ENCODE measurements around the gene ZNF362. TPM values are rescaled to one million over a fixed set of nuclear protein-coding genes. Genes with fewer than 3 reads are reported as not detected.
A peak's percentile ranks its signal among the peaks of the same experiment; 100 is the strongest.

The ZNF362 gene
- total RNA-seq, 1 donor from 2014 or later, result 69.8 TPM

- DNase-seq, result no peak
- peaks cover 44% of the 10 kb centered on the region for H3K4me1 Mint-ChIP-seq (ENCODE audit: low read depth, unreplicated experiment)
- TF ChIP-seq CTCF (IDR thresholded peaks at IDR 0.05; ENCODE audit: partially characterized antibody, unreplicated experiment), result no peak
- H3K27ac Mint-ChIP-seq (ENCODE audit: unreplicated experiment), result no peak overlapping the region
- no peak overlapping the region for H3K4me3 Mint-ChIP-seq (ENCODE audit: unreplicated experiment)
- peaks cover 14% of the 10 kb centered on the region for H3K27me3 Mint-ChIP-seq (ENCODE audit: unreplicated experiment)
- peaks cover 11% of the 10 kb centered on the region for H3K9me3 Mint-ChIP-seq (ENCODE audit: unreplicated experiment)
- no peaks in the 10 kb centered on the region for H3K36me3 Mint-ChIP-seq (ENCODE audit: unreplicated experiment)
Measured at GRCh38 chr1:33266766-33267165, 10.5 kb downstream of the ZNF362 start.

- H3K27ac Mint-ChIP-seq (ENCODE audit: unreplicated experiment), result peak overlapping the region; percentile 25
- H3K4me1 Mint-ChIP-seq (ENCODE audit: low read depth, unreplicated experiment), result peaks cover 46% of the 10 kb centered on the region
- H3K36me3 Mint-ChIP-seq (ENCODE audit: unreplicated experiment), result no peaks in the 10 kb centered on the region
- H3K27me3 Mint-ChIP-seq (ENCODE audit: unreplicated experiment), result peaks cover 15% of the 10 kb centered on the region
- peaks cover 17% of the 10 kb centered on the region for H3K9me3 Mint-ChIP-seq (ENCODE audit: unreplicated experiment)
- H3K4me3 Mint-ChIP-seq (ENCODE audit: unreplicated experiment), result peak overlapping the region; percentile 26
- no peak for TF ChIP-seq CTCF (IDR thresholded peaks at IDR 0.05; ENCODE audit: partially characterized antibody, unreplicated experiment)
- DNase-seq, result no peak
Measured at GRCh38 chr1:33267468-33268205, 11.3 kb downstream of the ZNF362 start.

GRCh38 chr1:33268457-33268856, 12.2 kb downstream of the ZNF362 start:
- Mint-ChIP-seq H3K4me3 (ENCODE audit: unreplicated experiment) (no peak overlapping the region), H3K4me1 (ENCODE audit: low read depth, unreplicated experiment) (peaks cover 51% of the 10 kb centered on the region), H3K9me3 (ENCODE audit: unreplicated experiment) (peaks cover 21% of the 10 kb centered on the region), H3K36me3 (ENCODE audit: unreplicated experiment) (no peaks in the 10 kb centered on the region), H3K27me3 (ENCODE audit: unreplicated experiment) (peaks cover 12% of the 10 kb centered on the region), H3K27ac (ENCODE audit: unreplicated experiment) (peak overlapping the region; percentile 77)
- TF ChIP-seq CTCF (IDR thresholded peaks at IDR 0.05; ENCODE audit: partially characterized antibody, unreplicated experiment), result no peak
- no peak for DNase-seq

GRCh38 chr1:33268927-33269610, 12.8 kb downstream of the ZNF362 start:
- no peaks in the 10 kb centered on the region for H3K36me3 Mint-ChIP-seq (ENCODE audit: unreplicated experiment)
- no peak for DNase-seq
- H3K27me3 Mint-ChIP-seq (ENCODE audit: unreplicated experiment), result peaks cover 11% of the 10 kb centered on the region
- TF ChIP-seq CTCF (IDR thresholded peaks at IDR 0.05; ENCODE audit: partially characterized antibody, unreplicated experiment), result no peak
- H3K9me3 Mint-ChIP-seq (ENCODE audit: unreplicated experiment), result peaks cover 22% of the 10 kb centered on the region
- H3K4me3 Mint-ChIP-seq (ENCODE audit: unreplicated experiment), result peak overlapping the region; percentile 39
- H3K4me1 Mint-ChIP-seq (ENCODE audit: low read depth, unreplicated experiment), result peaks cover 52% of the 10 kb centered on the region
- H3K27ac Mint-ChIP-seq (ENCODE audit: unreplicated experiment), result peak overlapping the region; percentile 40

- H3K4me1 Mint-ChIP-seq (ENCODE audit: low read depth, unreplicated experiment), result peaks cover 52% of the 10 kb centered on the region
- H3K27me3 Mint-ChIP-seq (ENCODE audit: unreplicated experiment), result peaks cover 11% of the 10 kb centered on the region
- no peaks in the 10 kb centered on the region for H3K36me3 Mint-ChIP-seq (ENCODE audit: unreplicated experiment)
- H3K4me3 Mint-ChIP-seq (ENCODE audit: unreplicated experiment), result peak overlapping the region; percentile 20
- no peak for DNase-seq
- peak overlapping the region; percentile 40 for H3K27ac Mint-ChIP-seq (ENCODE audit: unreplicated experiment)
- no peak for TF ChIP-seq CTCF (IDR thresholded peaks at IDR 0.05; ENCODE audit: partially characterized antibody, unreplicated experiment)
- peaks cover 22% of the 10 kb centered on the region for H3K9me3 Mint-ChIP-seq (ENCODE audit: unreplicated experiment)
Measured at GRCh38 chr1:33269621-33270020, 13.3 kb downstream of the ZNF362 start.

Data from glutamatergic neuron (in vitro differentiated cells).